ENCODE data around the gene SERPING1. TPM values are rescaled to one million over a fixed set of nuclear protein-coding genes. Genes with fewer than 3 reads are reported as not detected.

The SERPING1 gene
- total RNA-seq, 4 donors from 2014 or later: 90.0 to 171 (median 106) TPM

- peak; percentile 82 to 85 for ATAC-seq
Measured at GRCh38 chr11:57597916-57598830, 688 bp downstream of the SERPING1 start.

GRCh38 chr11:57598831-57599155, 1.3 kb downstream of the SERPING1 start:
- no peaks in the 10 kb centered on the region for H3K9me3 ChIP-seq
- peaks cover 0 to 7% of the 10 kb centered on the region in 2 donors for H3K4me1 ChIP-seq
- TF ChIP-seq POLR2A (IDR thresholded peaks at IDR 0.05) (no peak), CTCF (IDR thresholded peaks at IDR 0.05 in 4 of 5, conservative IDR thresholded peaks at IDR 0.05 in 1 of 5) (no peak)
- peaks cover 4 to 16% (median 6%) of the 10 kb centered on the region in 3 donors for H3K27me3 ChIP-seq
- peak overlapping the region; percentile 76 to 90 (median 84) for H3K27ac ChIP-seq
- no peak for ATAC-seq
- H3K4me3 ChIP-seq: peak overlapping the region; percentile 51 to 64 (median 60)
- in situ Hi-C loops (cut with MboI; ENCODE audit: low sequenced_read_pairs in 4 of 4): no loop called here
- DNase-seq: no peak
- H3K36me3 ChIP-seq: no peaks in the 10 kb centered on the region
- intact Hi-C loops (cut with DNase I; ENCODE audit: low total_unique reads): loop anchor here (2.0 kb wide), 1 partner anchor 38 kb away; no protein-coding TSS in a partner anchor

More at GRCh38 chr11:57597916-57598830, 688 bp downstream of the SERPING1 start:
- peak; percentile 50 to 67 for DNase-seq
- in situ Hi-C loops (cut with MboI; ENCODE audit: low sequenced_read_pairs in 4 of 4) (no loop called here), intact Hi-C loops (cut with DNase I; ENCODE audit: low total_unique reads) (loop anchor here (2.0 kb wide), 2 partner anchors 31 to 39 kb away; partner anchors contain the start of gene UBE2L6)
- TF ChIP-seq POLR2A (IDR thresholded peaks at IDR 0.05) (no peak), CTCF (IDR thresholded peaks at IDR 0.05 in 4 of 5, conservative IDR thresholded peaks at IDR 0.05 in 1 of 5) (no peak)
- H3K4me1 ChIP-seq: peaks cover 0 to 7% of the 10 kb centered on the region in 2 donors
- no peaks in the 10 kb centered on the region for H3K9me3 ChIP-seq
- H3K27me3 ChIP-seq: peaks cover 4 to 16% (median 6%) of the 10 kb centered on the region in 3 donors
- H3K27ac ChIP-seq: peak overlapping the region; percentile 76 to 90 (median 84)
- H3K36me3 ChIP-seq: no peaks in the 10 kb centered on the region
- peak overlapping the region; percentile 51 to 64 (median 60) for H3K4me3 ChIP-seq

GRCh38 chr11:57599381-57599780, 1.9 kb downstream of the SERPING1 start:
- Histone ChIP-seq H3K4me3 (peak overlapping the region; percentile 51 to 64 (median 60)), H3K36me3 (no peaks in the 10 kb centered on the region), H3K9me3 (no peaks in the 10 kb centered on the region), H3K4me1 (peaks cover 0 to 7% of the 10 kb centered on the region in 2 donors), H3K27me3 (peaks cover 4 to 16% (median 6%) of the 10 kb centered on the region in 3 donors), H3K27ac (peak overlapping the region; percentile 76 to 90 (median 84))
- TF ChIP-seq CTCF (IDR thresholded peaks at IDR 0.05 in 4 of 5, conservative IDR thresholded peaks at IDR 0.05 in 1 of 5): no peak
- ATAC-seq (no peak), DNase-seq (no peak)
- in situ Hi-C loops (cut with MboI; ENCODE audit: low sequenced_read_pairs in 4 of 4): no loop called here
- intact Hi-C loops (cut with DNase I; ENCODE audit: low total_unique reads): loop anchor here (2.0 kb wide), 1 partner anchor 37 kb away; no protein-coding TSS in a partner anchor

GRCh38 chr11:57601297-57601696, 3.8 kb downstream of the SERPING1 start:
- no peak overlapping the region for H3K4me3 ChIP-seq
- DNase-seq: no peak
- no peaks in the 10 kb centered on the region for H3K9me3 ChIP-seq
- intact Hi-C loops (cut with DNase I; ENCODE audit: low total_unique reads) (no loop called here), in situ Hi-C loops (cut with MboI; ENCODE audit: low sequenced_read_pairs in 4 of 4) (no loop called here)
- no peaks in the 10 kb centered on the region for H3K36me3 ChIP-seq
- TF ChIP-seq POLR2A (IDR thresholded peaks at IDR 0.05) (no peak), CTCF (IDR thresholded peaks at IDR 0.05 in 4 of 5, conservative IDR thresholded peaks at IDR 0.05 in 1 of 5) (no peak)
- peaks cover 4 to 16% (median 6%) of the 10 kb centered on the region in 3 donors for H3K27me3 ChIP-seq
- H3K27ac ChIP-seq: no peak overlapping the region
- no peak for ATAC-seq
- peaks cover 0 to 7% of the 10 kb centered on the region in 2 donors for H3K4me1 ChIP-seq
